ENCODE data around the gene ABCA4. TPM values are rescaled to one million over a fixed set of nuclear protein-coding genes. Genes with fewer than 3 reads are reported as not detected.

ABCA4 gene
- total RNA-seq, 1 experiment from 2014 or later: 0.22 TPM

DNA sequence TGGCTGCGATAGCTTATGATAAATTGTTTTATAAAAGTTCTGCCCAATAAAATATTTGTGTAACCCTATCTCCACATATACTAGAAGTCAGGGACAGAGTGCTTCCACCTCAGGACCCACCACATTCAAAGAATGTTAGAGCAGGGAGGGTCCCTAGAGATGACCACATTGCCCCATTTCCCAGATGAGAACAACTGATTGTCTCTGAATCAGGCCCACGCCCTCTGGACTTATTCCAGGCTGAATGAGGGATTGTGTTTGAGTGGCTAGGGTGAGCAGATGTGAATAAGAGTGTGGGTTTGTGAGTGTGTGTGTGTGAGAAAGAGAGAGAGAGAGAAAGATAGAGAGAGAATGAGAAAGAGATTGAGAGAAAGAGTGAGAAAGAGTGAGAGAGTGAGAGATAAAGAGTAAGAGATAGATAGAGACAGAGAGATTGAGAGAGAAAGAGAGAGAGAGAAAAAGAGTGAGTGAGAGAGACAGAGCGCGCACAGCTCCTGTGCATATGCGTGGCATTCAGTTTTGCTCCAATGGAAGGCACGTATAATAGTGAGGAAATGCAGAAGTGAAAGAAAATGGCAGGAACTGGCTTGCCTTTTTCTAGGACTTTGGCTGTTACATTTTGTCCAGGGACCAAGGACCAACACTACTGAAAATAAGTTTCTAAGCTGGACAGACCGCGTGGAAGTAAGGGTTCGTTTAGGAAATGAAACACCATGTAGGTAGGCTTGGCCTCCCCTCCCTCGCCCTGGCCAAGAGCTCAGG, 94.1 kb downstream of the ABCA4 start:
- Histone ChIP-seq H2AFZ (ENCODE audit: low read depth, low read length, poor library complexity, severe bottlenecking) (no peak overlapping the region), H3K9ac (ENCODE audit: low read length) (no peak overlapping the region)
- POLR2A ChIA-PET: interaction anchor here (0.9 to 2.0 kb wide), 4 partner anchors 8 to 310 kb away, joined by 3 to 13 read pairs (median 4); partner anchors contain the start of gene ARHGAP29

More for the DNA sequence above, 94.1 kb downstream of the ABCA4 start:
- intact Hi-C loops (cut with micrococcal nuclease): loop anchor here (1.0 to 10.0 kb wide), 3 partner anchors 310 to 778 kb away; no protein-coding TSS in a partner anchor
- CTCF ChIA-PET: interaction anchor here (0.8 to 8.0 kb wide), 12 partner anchors 11 to 777 kb away, joined by 3 to 194 read pairs (median 14); no protein-coding TSS in a partner anchor
- Histone ChIP-seq H3K79me2 (ENCODE audit: insufficient read depth, low read length) (no peaks in the 10 kb centered on the region), H3K27ac (ENCODE audit: low read depth, low read length) (no peak overlapping the region), H3K27me3 (ENCODE audit: insufficient read depth, low read length) (no peaks in the 10 kb centered on the region), H4K20me1 (ENCODE audit: insufficient read depth) (no peaks in the 10 kb centered on the region), H3K9me3 (ENCODE audit: control insufficient read depth in 1 of 2, insufficient read depth in 1 of 2, low read depth in 1 of 2, low read length in 2 of 2) (no peaks in the 10 kb centered on the region), H3K4me1 (ENCODE audit: control insufficient read depth in 1 of 2, insufficient read depth in 2 of 2, low read length in 2 of 2) (peaks cover 0 to 14% of the 10 kb centered on the region in 2 experiments; a peak in 2 of 4 replicates), H3K4me2 (ENCODE audit: low read length) (no peak overlapping the region), H3K9me2 (ENCODE audit: insufficient read depth) (no peaks in the 10 kb centered on the region), H3K4me3 (replicated peaks in 1 of 2; ENCODE audit: low read depth in 1 of 2, low read length in 2 of 2) (no peak overlapping the region), H3K36me3 (ENCODE audit: control insufficient read depth in 1 of 2, insufficient read depth in 2 of 2, low read length in 2 of 2) (no peaks in the 10 kb centered on the region)
- no TSS peak for BruUV-seq (replicated peaks)
- RAD21 ChIA-PET (ENCODE audit: low non-redundant PET in 1 of 2, low total read pairs in 2 of 2, uncharacterized antibody in 2 of 2, unreplicated experiment in 2 of 2): interaction anchor here (0.8 to 2.6 kb wide), 4 partner anchors 18 to 309 kb away, joined by 3 to 42 read pairs (median 12); no protein-coding TSS in a partner anchor
- no peak for ATAC-seq
- TF ChIP-seq ATF3 (IDR thresholded peaks at IDR 0.05): no peak
- TF ChIP-seq EZH2phosphoT487 (IDR thresholded peaks at IDR 0.05; ENCODE audit: borderline replicate concordance): no peak
- no peak for TF ChIP-seq TCF7L2 (IDR thresholded peaks at IDR 0.05; ENCODE audit: borderline replicate concordance, extremely low read depth, insufficient read depth, insufficient read length)
- TF ChIP-seq JUND (IDR thresholded peaks at IDR 0.05): no peak
- TF ChIP-seq SP1 (IDR thresholded peaks at IDR 0.05; ENCODE audit: low read depth): no peak
- TF ChIP-seq SRF (IDR thresholded peaks at IDR 0.05; ENCODE audit: low read depth): no peak
- TF ChIP-seq MAX (IDR thresholded peaks at IDR 0.05): no peak
- no peak for DNase-seq (ENCODE audit: low read depth, low spot score)
